Sigmoid colon (tissue), 7 donors: ENCODE data around the gene YWHAE. TPM values are rescaled to one million over a fixed set of nuclear protein-coding genes. Genes with fewer than 3 reads are reported as not detected.

ENCODE experiments used
- DNase-seq: peaks from one replicate; pipeline ENCODE4 v3.0.0-alpha.2; 2019
- H3K27ac ChIP-seq, 4 donors: fragments of 200-600 bp; sonication (generic); one replicate each; pipeline ENCODE4 v1.5.1; 2016 to 2019; ENCODE audit warnings: mild to moderate bottlenecking in 1 of 4
- H3K27me3 ChIP-seq, 3 donors: fragments of 200-600 bp; sonication (generic); one replicate each; pipeline ENCODE4 v1.5.1; 2019; ENCODE audit warnings: mild to moderate bottlenecking in 1 of 3
- H3K36me3 ChIP-seq, 4 donors: fragments of 200-600 bp; sonication (generic); one replicate each; pipeline ENCODE4 v1.5.1; 2016 to 2019
- H3K4me1 ChIP-seq, 4 donors: fragments of 200-600 bp; sonication (generic); one replicate each; pipeline ENCODE4 v1.5.1; 2017 to 2019
- H3K4me3 ChIP-seq, 4 donors: fragments of 200-600 bp; sonication (generic); one replicate each; pipeline ENCODE4 v1.5.1; 2017 to 2019; ENCODE audit warnings: mild to moderate bottlenecking in 2 of 4, moderate library complexity in 1 of 4
- H3K9me3 ChIP-seq, 4 donors: fragments of 200-600 bp in 3 of 4; sonication (generic) in 3 of 4; one replicate each; pipeline versions ENCODE4 v1.5.1 to v1.6.1; 2013 to 2019
- EP300 ChIP-seq, 4 donors: sonication (generic); formaldehyde crosslinking; IDR thresholded peaks; one replicate each; pipeline ENCODE4 v1.6.1; 2017; ENCODE audit warnings: antibody characterized with exemption in 4 of 4
- POLR2A ChIP-seq, 2 donors: fragments of 450-650 bp; IDR thresholded peaks; one replicate each; pipeline ENCODE4 v1.6.1; 2016; ENCODE audit warnings: antibody characterized with exemption in 2 of 2, mild to moderate bottlenecking in 2 of 2, moderate library complexity in 2 of 2
- POLR2AphosphoS5 ChIP-seq, 4 donors: sonication (generic); formaldehyde crosslinking; IDR thresholded peaks; one replicate each; pipeline ENCODE4 v1.6.1; 2017; ENCODE audit warnings: antibody characterized with exemption in 4 of 4
- WGBS, 2 donors: extraction: QIAGEN DNeasy Blood & Tissue Kit; methylation state at CpG; one replicate each; pipeline ENCODE4 v1.1.7; 2013; 5-methylcytosine and 5-hydroxymethylcytosine counted together
- intact Hi-C: fragments of 100-400 bp; cut with DNase I; formaldehyde crosslinking; loops from one replicate; pipeline ENCODE4 v1.15.1; 2023
- polyA plus RNA-seq, 3 donors: library from polyadenylated mRNA; stranded (reverse); fragments of 200-250 nt; gene quantifications; one replicate each; pipeline ENCODE4 v1.2.3, GENCODE V29; 2013
- total RNA-seq, 4 donors: library from RNA; depleted of rRNA; stranded (reverse); fragments of >200 nt; gene quantifications; one replicate each; pipeline ENCODE4 v1.1.0, GENCODE V29; 2016
- TF ChIP-seq, protein P1 (sequence below), 4 experiments: fragments of 450-650 bp in 3 of 4; fragments of 200-600 bp in 1 of 4; IDR thresholded peaks; one replicate each; pipeline ENCODE4 v1.5.1; 2016 to 2019; ENCODE audit warnings: antibody characterized with exemption in 4 of 4, mild to moderate bottlenecking in 3 of 4, moderate library complexity in 2 of 4
- donor health status: healthy with polysubstance abuse.
- donor health status: Bipolar disorder and iron deficiency.
- donor health status: healthy.

YWHAE gene
- total and polyA plus RNA-seq, 7 donors: 312 to 507 (median 378) TPM

DNA sequence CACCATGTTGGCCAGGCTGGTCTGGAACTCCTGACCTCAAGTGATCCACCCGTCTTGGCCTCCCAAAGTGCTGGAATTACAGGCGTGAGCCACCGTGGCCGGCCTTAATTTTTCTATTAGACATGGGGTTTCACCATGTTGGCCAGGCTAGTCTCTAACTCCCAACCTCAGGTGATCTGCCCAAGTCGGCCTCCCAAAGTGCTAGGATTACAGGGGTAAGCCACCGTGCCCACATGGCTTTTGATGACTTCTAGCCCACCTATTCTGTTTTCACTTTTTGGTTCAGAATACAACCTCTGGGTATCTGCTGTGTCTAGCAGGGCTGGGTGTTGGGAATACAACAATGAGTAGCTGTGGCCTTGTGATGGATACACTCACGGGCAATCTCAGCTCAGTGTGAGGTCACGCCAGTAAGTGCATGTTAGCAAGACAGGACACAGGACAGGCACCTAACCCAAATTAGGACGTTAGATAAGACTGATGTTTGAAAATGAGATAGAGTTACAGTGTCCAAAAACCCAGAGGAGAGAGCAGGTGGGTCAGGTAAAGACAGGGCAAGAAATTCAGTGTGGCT is 14.1 kb upstream of the YWHAE start:
- 85 to 88% methylated on average over 9 of the region's 9 CpGs for WGBS, 2 donors
- H3K4me1 ChIP-seq: peaks cover 0 to 7% (median 4%) of the 10 kb centered on the region in 4 donors
- no peak overlapping the region for H3K4me3 ChIP-seq
- no peak overlapping the region for H3K27ac ChIP-seq
- peaks cover 0 to 8% (median 0%) of the 10 kb centered on the region in 4 donors for H3K36me3 ChIP-seq
- intact Hi-C loops: no loop called here
- TF ChIP-seq, protein P1, sequence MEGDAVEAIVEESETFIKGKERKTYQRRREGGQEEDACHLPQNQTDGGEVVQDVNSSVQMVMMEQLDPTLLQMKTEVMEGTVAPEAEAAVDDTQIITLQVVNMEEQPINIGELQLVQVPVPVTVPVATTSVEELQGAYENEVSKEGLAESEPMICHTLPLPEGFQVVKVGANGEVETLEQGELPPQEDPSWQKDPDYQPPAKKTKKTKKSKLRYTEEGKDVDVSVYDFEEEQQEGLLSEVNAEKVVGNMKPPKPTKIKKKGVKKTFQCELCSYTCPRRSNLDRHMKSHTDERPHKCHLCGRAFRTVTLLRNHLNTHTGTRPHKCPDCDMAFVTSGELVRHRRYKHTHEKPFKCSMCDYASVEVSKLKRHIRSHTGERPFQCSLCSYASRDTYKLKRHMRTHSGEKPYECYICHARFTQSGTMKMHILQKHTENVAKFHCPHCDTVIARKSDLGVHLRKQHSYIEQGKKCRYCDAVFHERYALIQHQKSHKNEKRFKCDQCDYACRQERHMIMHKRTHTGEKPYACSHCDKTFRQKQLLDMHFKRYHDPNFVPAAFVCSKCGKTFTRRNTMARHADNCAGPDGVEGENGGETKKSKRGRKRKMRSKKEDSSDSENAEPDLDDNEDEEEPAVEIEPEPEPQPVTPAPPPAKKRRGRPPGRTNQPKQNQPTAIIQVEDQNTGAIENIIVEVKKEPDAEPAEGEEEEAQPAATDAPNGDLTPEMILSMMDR (IDR thresholded peaks at IDR 0.05): no peak
- TF ChIP-seq EP300 (IDR thresholded peaks at IDR 0.05): no peak
- TF ChIP-seq POLR2A (IDR thresholded peaks at IDR 0.05): no peak
- TF ChIP-seq POLR2AphosphoS5 (IDR thresholded peaks at IDR 0.05): no peak
- no peak for DNase-seq
- no peaks in the 10 kb centered on the region for H3K9me3 ChIP-seq
- no peaks in the 10 kb centered on the region for H3K27me3 ChIP-seq

DNA sequence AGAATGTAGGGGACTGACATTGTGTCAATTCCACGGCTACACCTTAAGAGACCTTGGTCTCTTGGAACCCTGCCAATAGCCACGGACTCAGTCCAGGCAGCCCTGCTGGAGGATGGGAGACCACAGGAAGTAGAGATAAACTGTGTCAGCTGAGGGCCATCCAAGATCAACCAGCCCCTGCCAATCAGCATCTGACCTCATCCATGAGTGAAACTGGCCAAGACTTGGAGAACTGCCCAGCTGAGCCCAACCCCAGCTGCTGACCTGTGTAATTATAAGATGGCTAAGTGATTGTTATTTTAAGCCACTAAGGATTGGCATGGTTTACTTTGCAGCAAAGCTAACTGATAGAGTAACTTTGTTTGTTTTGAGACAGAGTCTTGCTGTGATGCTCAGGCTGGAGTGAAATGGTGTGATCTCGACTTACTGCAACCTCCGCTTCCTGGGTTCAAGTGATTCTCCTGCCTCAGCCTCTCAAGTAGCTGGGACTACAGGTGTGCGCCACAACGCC is 13.3 kb upstream of the YWHAE start:
- 58 to 68% methylated on average over 6 of the region's 6 CpGs for WGBS, 2 donors
- no peaks in the 10 kb centered on the region for H3K27me3 ChIP-seq
- TF ChIP-seq, protein P1 (IDR thresholded peaks at IDR 0.05): no peak
- TF ChIP-seq POLR2A (IDR thresholded peaks at IDR 0.05) (no peak), POLR2AphosphoS5 (IDR thresholded peaks at IDR 0.05) (peak in 1 of 4 donors; percentile 27), EP300 (IDR thresholded peaks at IDR 0.05) (no peak)
- peaks cover 0 to 7% (median 4%) of the 10 kb centered on the region in 4 donors for H3K4me1 ChIP-seq
- no peaks in the 10 kb centered on the region for H3K9me3 ChIP-seq
- intact Hi-C loops: no loop called here
- H3K27ac ChIP-seq: no peak overlapping the region
- peaks cover 0 to 8% (median 0%) of the 10 kb centered on the region in 4 donors for H3K36me3 ChIP-seq
- DNase-seq: no peak
- H3K4me3 ChIP-seq: no peak overlapping the region

DNA sequence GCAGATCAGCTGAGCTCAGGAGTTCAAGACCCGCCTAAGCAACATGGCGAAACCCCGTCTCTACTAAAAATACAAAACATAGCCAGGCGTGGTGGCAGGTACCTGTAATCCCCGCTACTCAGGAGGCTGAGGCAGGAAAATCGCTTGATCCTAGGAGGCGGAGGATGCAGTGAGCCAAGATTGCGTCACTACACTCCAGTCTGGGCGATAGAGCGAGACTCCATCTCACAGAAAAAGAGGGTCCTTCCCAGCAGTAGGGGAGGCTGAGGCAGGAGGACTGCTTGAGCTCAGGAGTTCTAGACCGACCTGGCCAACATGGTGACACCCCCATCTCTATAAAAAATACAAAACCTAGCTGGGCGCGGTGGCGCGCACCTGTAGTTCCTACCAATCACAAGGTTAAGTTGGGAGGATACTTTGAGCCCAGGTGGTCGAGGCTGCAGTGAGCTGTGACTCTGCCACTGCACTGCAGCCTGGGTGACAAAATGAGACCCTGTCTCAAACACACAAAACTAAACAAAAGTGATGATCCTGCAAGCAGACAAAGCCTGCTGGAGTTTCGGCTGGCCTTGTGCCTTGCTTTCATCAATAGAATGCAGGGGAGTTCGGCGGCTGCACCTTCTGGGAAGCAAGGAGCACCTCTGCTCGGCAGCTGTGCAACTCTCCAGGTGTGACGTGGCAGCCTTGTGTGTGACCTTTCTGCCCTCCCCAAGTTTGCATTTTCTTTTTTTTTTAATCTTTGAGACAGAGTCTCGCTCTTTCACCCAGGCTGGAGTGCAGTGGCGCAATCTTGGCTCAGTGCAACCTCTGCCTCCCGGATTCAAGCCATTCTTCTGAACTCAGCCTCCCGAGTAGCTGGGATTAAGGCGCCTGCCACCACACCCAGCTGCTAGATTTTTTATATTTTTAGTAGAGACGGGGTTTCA is 12.4 kb upstream of the YWHAE start:
- WGBS, 2 donors: 80 to 87% methylated on average over 27 of the region's 27 CpGs
- DNase-seq: no peak
- H3K36me3 ChIP-seq: peaks cover 0 to 2% (median 0%) of the 10 kb centered on the region in 4 donors
- H3K4me3 ChIP-seq: no peak overlapping the region
- intact Hi-C loops: no loop called here
- no peaks in the 10 kb centered on the region for H3K9me3 ChIP-seq
- TF ChIP-seq EP300 (IDR thresholded peaks at IDR 0.05) (no peak), POLR2A (IDR thresholded peaks at IDR 0.05) (no peak), POLR2AphosphoS5 (IDR thresholded peaks at IDR 0.05) (no peak)
- TF ChIP-seq, protein P1 (IDR thresholded peaks at IDR 0.05): no peak
- H3K27ac ChIP-seq: no peak overlapping the region
- no peaks in the 10 kb centered on the region for H3K27me3 ChIP-seq
- H3K4me1 ChIP-seq: peaks cover 0 to 7% (median 4%) of the 10 kb centered on the region in 4 donors

DNA sequence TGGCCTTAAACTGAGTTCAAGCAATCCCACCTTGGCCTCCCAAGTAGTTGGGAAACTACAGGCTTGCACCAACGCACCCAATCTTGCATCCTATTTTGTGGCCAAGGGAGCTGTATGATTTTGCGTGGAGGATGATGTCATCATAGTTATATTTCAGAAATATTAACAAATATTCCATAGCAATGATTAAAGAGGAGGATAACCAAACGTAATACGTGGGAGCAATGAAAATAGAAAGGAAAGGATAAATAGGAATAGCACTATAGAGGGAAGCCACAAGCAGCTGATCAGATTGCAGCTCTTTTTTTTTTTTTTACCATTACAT is 2.2 kb upstream of the YWHAE start:
- Histone ChIP-seq H3K36me3 (no peaks in the 10 kb centered on the region), H3K27ac (no peak overlapping the region), H3K4me1 (peaks cover 0 to 19% (median 16%) of the 10 kb centered on the region in 4 donors), H3K27me3 (no peaks in the 10 kb centered on the region), H3K9me3 (no peaks in the 10 kb centered on the region), H3K4me3 (no peak overlapping the region)
- DNase-seq: no peak
- intact Hi-C loops: no loop called here
- 93 to 94% methylated on average over 4 of the region's 4 CpGs for WGBS, 2 donors
- TF ChIP-seq POLR2A (IDR thresholded peaks at IDR 0.05) (no peak), EP300 (IDR thresholded peaks at IDR 0.05) (no peak), POLR2AphosphoS5 (IDR thresholded peaks at IDR 0.05) (no peak)
- TF ChIP-seq, protein P1 (IDR thresholded peaks at IDR 0.05): no peak
